Right ventricle myocardium inferior (tissue), 1 donor: ENCODE measurements around the gene COPS7A. TPM values are rescaled to one million over a fixed set of nuclear protein-coding genes. Genes with fewer than 3 reads are reported as not detected.
A peak's percentile ranks its signal among the peaks of the same experiment; 100 is the strongest.
"Not testable (repeated sequence)": the region's sequence is repeated elsewhere in the genome, so short reads cannot be mapped to it uniquely, and the experiment has no call there.

Experiments used
- ATAC-seq: fragments of 200-7000 bp; cut with Tn5 transposase; one replicate; pipeline ENCODE4 v1.9.1; 2020; ENCODE audit warnings: mild to moderate bottlenecking, moderate library complexity
- DNase-seq: peaks from one replicate; pipeline ENCODE4 v3.0.0; 2021; ENCODE audit errors: missing footprints
- intact Hi-C: fragments of 100-400 bp; cut with DNase I; formaldehyde crosslinking; loops from one replicate; pipeline ENCODE4 v1.11.0; 2022
- total RNA-seq: library from RNA; stranded (reverse); fragmentation: NEBNext Ultra II Directional; extraction: Animal tissue kit (Norgen Biotek cat#: 25700); gene quantifications from one replicate; pipeline ENCODE4 v1.2.1, GENCODE V29; 2021
- donor health status: DM: no; HTN: yes; CAD: no; lungs with severe emphysema.

Gene COPS7A
- total RNA-seq, 1 donor from 2014 or later: 83.1 TPM

- intact Hi-C loops: no loop called here
- DNase-seq (no peak), ATAC-seq (no peak)
These were observed 19.0 kb downstream of the COPS7A start for GRCh38 chr12:6742834-6743233.

GRCh38 chr12:6743300-6743699 lies 19.5 kb downstream of the COPS7A start:
- DNase-seq, intact Hi-C loops, ATAC-seq: not testable (repeated sequence)

GRCh38 chr12:6745741-6746525 lies 22.1 kb downstream of the COPS7A start:
- intact Hi-C loops: no loop called here
- DNase-seq (no peak), ATAC-seq (peak; percentile 32)

- ATAC-seq: no peak
These were observed 23.4 kb downstream of the COPS7A start for GRCh38 chr12:6747216-6747615.

GRCh38 chr12:6748761-6749160 lies 24.9 kb downstream of the COPS7A start:
- intact Hi-C loops: no loop called here
- no peak for DNase-seq
- ATAC-seq: no peak

More at GRCh38 chr12:6747216-6747615, 23.4 kb downstream of the COPS7A start:
- DNase-seq: no peak
- intact Hi-C loops: no loop called here

GRCh38 chr12:6750506-6750905 lies 26.7 kb downstream of the COPS7A start:
- no peak for DNase-seq
- intact Hi-C loops: no loop called here
- no peak for ATAC-seq

GRCh38 chr12:6751767-6752166 lies 27.9 kb downstream of the COPS7A start:
- DNase-seq (no peak), ATAC-seq (no peak)
- intact Hi-C loops: loop anchor here (2.0 kb wide), 1 partner anchor 17 kb away; no protein-coding TSS in a partner anchor

GRCh38 chr12:6752167-6752920 lies 28.5 kb downstream of the COPS7A start:
- intact Hi-C loops: loop anchor here (2.0 kb wide), 1 partner anchor 18 kb away; no protein-coding TSS in a partner anchor
- peak; percentile 84 for DNase-seq
- ATAC-seq: no peak

GRCh38 chr12:6752921-6753771 lies 29.3 kb downstream of the COPS7A start, which contains the start of gene MLF2:
MLF2 (minus strand) TSS chr12:6753141; CDS start chr12:6752334, 807 bp downstream.
- DNase-seq (peak; percentile 98), ATAC-seq (peak; percentile 97)
- intact Hi-C loops: loop anchor here (1.0 to 2.0 kb wide), 5 partner anchors 13 to 72 kb away; partner anchors contain the start of genes PTMS and ZNF384

GRCh38 chr12:6753772-6754356 lies 30.0 kb downstream of the COPS7A start:
- intact Hi-C loops: loop anchor here (1.0 to 2.0 kb wide), 5 partner anchors 12 to 71 kb away; partner anchors contain the start of genes PTMS and ZNF384
- ATAC-seq: no peak
- no peak for DNase-seq

GRCh38 chr12:6754411-6754810 lies 30.6 kb downstream of the COPS7A start:
- intact Hi-C loops: no loop called here
- no peak for DNase-seq
- ATAC-seq: no peak

GRCh38 chr12:6757028-6757690 lies 33.3 kb downstream of the COPS7A start:
- intact Hi-C loops: no loop called here
- no peak for ATAC-seq
- DNase-seq: no peak

- no peak for ATAC-seq
- DNase-seq: no peak
- intact Hi-C loops: no loop called here
These were observed 34.8 kb downstream of the COPS7A start for GRCh38 chr12:6758506-6759095.

GRCh38 chr12:6759741-6760140 lies 35.9 kb downstream of the COPS7A start:
- DNase-seq: no peak
- ATAC-seq: no peak

GRCh38 chr12:6763380-6763779 lies 39.5 kb downstream of the COPS7A start:
- no peak for ATAC-seq
- DNase-seq: no peak
- intact Hi-C loops: no loop called here

More at GRCh38 chr12:6759741-6760140, 35.9 kb downstream of the COPS7A start:
- intact Hi-C loops: no loop called here

- peak; percentile 88 for ATAC-seq
- intact Hi-C loops: no loop called here
- DNase-seq: peak; percentile 96
These were observed 40.4 kb downstream of the COPS7A start for GRCh38 chr12:6764011-6764828.
